WTC11 (cell line): ENCODE results near the gene NFIX. TPM values are rescaled to one million over a fixed set of nuclear protein-coding genes. Genes with fewer than 3 reads are reported as not detected.

Experiments used
- ATAC-seq: fragments of 200-7000 bp; cut with Tn5 transposase; 2 replicates; pipeline ENCODE4 v1.10.0; 2021; ENCODE audit warnings: mild to moderate bottlenecking, moderate library complexity
- Bru-seq: library from RNA; stranded (reverse); fragments of 400-500 nt; gene quantifications from one replicate; lab custom pipeline; 2021; lab: Mats Ljungman, UMichigan
- CTCF ChIA-PET: fragments of 300-600 bp; sonication (Branson Sonifier 250); formaldehyde crosslinking; loops from one replicate; lab custom pipeline; 2021; ENCODE audit warnings: antibody characterized with exemption; lab: Charles Lee
- POLR2A ChIA-PET: fragments of 350-600 bp; sonication (Branson Sonifier 250); formaldehyde crosslinking; loops from one replicate; lab custom pipeline; 2021; ENCODE audit warnings: antibody characterized with exemption; lab: Charles Lee
- DNase-seq: peaks from one replicate; pipeline ENCODE4 v3.0.0; 2021; ENCODE audit warnings: low spot score
- H3K27ac Mint-ChIP-seq: 2 replicates; pipeline ENCODE4 v1.8.0; 2021; ENCODE audit warnings: mixed read lengths
- H3K27me3 Mint-ChIP-seq: 2 replicates; pipeline ENCODE4 v1.8.0; 2021; ENCODE audit warnings: low read depth, mild to moderate bottlenecking, moderate library complexity, mixed read lengths
- H3K36me3 Mint-ChIP-seq: 2 replicates; pipeline ENCODE4 v1.8.0; 2021; ENCODE audit warnings: mixed read lengths
- H3K4me1 Mint-ChIP-seq: 2 replicates; pipeline ENCODE4 v1.8.0; 2022; ENCODE audit warnings: mixed read lengths
- H3K4me3 Mint-ChIP-seq: 2 replicates; pipeline ENCODE4 v1.8.0; 2021; ENCODE audit warnings: mild to moderate bottlenecking, moderate library complexity, mixed read lengths
- H3K9me3 Mint-ChIP-seq: 2 replicates; pipeline ENCODE4 v1.8.0; 2021; ENCODE audit warnings: mixed read lengths
- CREB1 ChIP-seq: sonication (generic); formaldehyde crosslinking; IDR thresholded peaks from 2 replicates; pipeline ENCODE4 v1.8.0; 2023; ENCODE audit warnings: mild to moderate bottlenecking, missing genetic modification reagents
- E2F5 ChIP-seq: sonication (generic); formaldehyde crosslinking; IDR thresholded peaks from 2 replicates; pipeline ENCODE4 v1.8.1; 2022; ENCODE audit warnings: mild to moderate bottlenecking, moderate library complexity, missing genetic modification reagents
- EMX1 ChIP-seq: fragments of 250-450 bp; sonication (Bioruptor Pico); IDR thresholded peaks from 2 replicates; pipeline ENCODE4 v1.8.0; 2021; ENCODE audit warnings: mild to moderate bottlenecking
- FOXP1 ChIP-seq: sonication (generic); formaldehyde crosslinking; IDR thresholded peaks from 2 replicates; pipeline ENCODE4 v1.8.0; 2022; ENCODE audit warnings: missing genetic modification reagents, mild to moderate bottlenecking, moderate library complexity, borderline replicate concordance
- GRHL2 ChIP-seq: fragments of 250-450 bp; sonication (Bioruptor Pico); IDR thresholded peaks from 2 replicates; pipeline ENCODE4 v1.8.0; 2022; ENCODE audit warnings: mild to moderate bottlenecking, moderate library complexity; ENCODE audit not compliant: insufficient replicate concordance, severe bottlenecking
- HMGA2 ChIP-seq: fragments of 250-450 bp; sonication (Bioruptor Pico); IDR thresholded peaks from 2 replicates; pipeline ENCODE4 v1.4.0; 2021; ENCODE audit warnings: mild to moderate bottlenecking, moderate library complexity
- JAZF1 ChIP-seq: fragments of 250-450 bp; sonication (Bioruptor Pico); IDR thresholded peaks from 2 replicates; pipeline ENCODE4 v1.9.0; 2021; ENCODE audit warnings: moderate library complexity, mild to moderate bottlenecking, inconsistent platforms
- KAT7 ChIP-seq: sonication (generic); formaldehyde crosslinking; IDR thresholded peaks from 2 replicates; pipeline ENCODE4 v1.8.1; 2023; ENCODE audit warnings: missing genetic modification reagents, mild to moderate bottlenecking, borderline replicate concordance
- PREB ChIP-seq: sonication (generic); formaldehyde crosslinking; IDR thresholded peaks from 2 replicates; pipeline ENCODE4 v1.8.1; 2022; ENCODE audit warnings: mild to moderate bottlenecking, missing genetic modification reagents, moderate library complexity, borderline replicate concordance
- RELA ChIP-seq: sonication (generic); formaldehyde crosslinking; IDR thresholded peaks from 2 replicates; pipeline ENCODE4 v1.8.1; 2022; ENCODE audit warnings: missing genetic modification reagents, mild to moderate bottlenecking, borderline replicate concordance
- RORB ChIP-seq: fragments of 250-450 bp; sonication (Bioruptor Pico); IDR thresholded peaks from 2 replicates; pipeline ENCODE4 v1.9.0; 2021; ENCODE audit warnings: mild to moderate bottlenecking
- TCF7 ChIP-seq: sonication (generic); formaldehyde crosslinking; IDR thresholded peaks from 2 replicates; pipeline ENCODE4 v1.8.0; 2022; ENCODE audit warnings: mild to moderate bottlenecking, low read depth, missing genetic modification reagents, moderate library complexity
- ZBTB21 ChIP-seq: sonication (generic); formaldehyde crosslinking; IDR thresholded peaks from 2 replicates; pipeline ENCODE4 v1.8.1; 2023; ENCODE audit warnings: mild to moderate bottlenecking, missing genetic modification reagents, borderline replicate concordance
- ZMAT4 ChIP-seq: fragments of 250-450 bp; sonication (Bioruptor Pico); IDR thresholded peaks from 2 replicates; pipeline ENCODE4 v1.9.0; 2021; ENCODE audit warnings: mild to moderate bottlenecking
- ZNF232 ChIP-seq: sonication (generic); formaldehyde crosslinking; IDR thresholded peaks from 2 replicates; pipeline ENCODE4 v1.8.0; 2022; ENCODE audit warnings: mild to moderate bottlenecking, missing genetic modification reagents
- ZNF317 ChIP-seq: sonication (generic); formaldehyde crosslinking; IDR thresholded peaks from 2 replicates; pipeline ENCODE4 v1.8.1; 2023; ENCODE audit warnings: low read depth, mild to moderate bottlenecking, moderate library complexity, missing genetic modification reagents, borderline replicate concordance
- ZNF671 ChIP-seq: fragments of 250-450 bp; sonication (Bioruptor Pico); IDR thresholded peaks from 2 replicates; pipeline ENCODE4 v1.8.0; 2021; ENCODE audit warnings: mild to moderate bottlenecking
- long read RNA-seq, 3 experiments: library from RNA in 1 of 3; library from capped mRNA in 1 of 3; library from polyadenylated mRNA in 1 of 3; unstranded in 2 of 3; stranded (forward) in 1 of 3; transcript quantifications; one replicate each; pipeline ENCODE4 v2.0.0, GENCODE V29; 2021
- total RNA-seq: library from RNA; stranded (reverse); gene quantifications from 3 replicates; pipeline ENCODE4 v1.2.3, GENCODE V29; 2021
- TF ChIP-seq, protein P1 (sequence below): sonication (generic); formaldehyde crosslinking; IDR thresholded peaks from 2 replicates; pipeline ENCODE4 v1.8.1; 2022; ENCODE audit warnings: low read depth, mild to moderate bottlenecking, moderate library complexity, missing genetic modification reagents, borderline replicate concordance
- TF ChIP-seq, protein P2 (sequence below): sonication (generic); formaldehyde crosslinking; IDR thresholded peaks from 2 replicates; pipeline ENCODE4 v1.8.1; 2023; ENCODE audit warnings: mild to moderate bottlenecking, missing genetic modification reagents
- TF ChIP-seq, protein P3 (sequence below): sonication (generic); formaldehyde crosslinking; IDR thresholded peaks from 2 replicates; pipeline ENCODE4 v1.8.0; 2022; ENCODE audit warnings: mild to moderate bottlenecking, missing genetic modification reagents
- TF ChIP-seq, protein P4 (sequence below): sonication (generic); formaldehyde crosslinking; IDR thresholded peaks from 2 replicates; pipeline ENCODE4 v1.8.1; 2022; ENCODE audit warnings: missing genetic modification reagents, borderline replicate concordance

The NFIX gene
- total RNA-seq = 0.44 to 1.5 TPM (median 1.4 TPM) in 3 replicates
- percentile 13 among the genes with signal in this experiment for Bru-seq, nascent RNA
- long read RNA-seq, experiment 1 = 0 reads
- long read RNA-seq, experiment 2 = 0 reads
- long read RNA-seq, experiment 3 = 0 reads

DNA sequence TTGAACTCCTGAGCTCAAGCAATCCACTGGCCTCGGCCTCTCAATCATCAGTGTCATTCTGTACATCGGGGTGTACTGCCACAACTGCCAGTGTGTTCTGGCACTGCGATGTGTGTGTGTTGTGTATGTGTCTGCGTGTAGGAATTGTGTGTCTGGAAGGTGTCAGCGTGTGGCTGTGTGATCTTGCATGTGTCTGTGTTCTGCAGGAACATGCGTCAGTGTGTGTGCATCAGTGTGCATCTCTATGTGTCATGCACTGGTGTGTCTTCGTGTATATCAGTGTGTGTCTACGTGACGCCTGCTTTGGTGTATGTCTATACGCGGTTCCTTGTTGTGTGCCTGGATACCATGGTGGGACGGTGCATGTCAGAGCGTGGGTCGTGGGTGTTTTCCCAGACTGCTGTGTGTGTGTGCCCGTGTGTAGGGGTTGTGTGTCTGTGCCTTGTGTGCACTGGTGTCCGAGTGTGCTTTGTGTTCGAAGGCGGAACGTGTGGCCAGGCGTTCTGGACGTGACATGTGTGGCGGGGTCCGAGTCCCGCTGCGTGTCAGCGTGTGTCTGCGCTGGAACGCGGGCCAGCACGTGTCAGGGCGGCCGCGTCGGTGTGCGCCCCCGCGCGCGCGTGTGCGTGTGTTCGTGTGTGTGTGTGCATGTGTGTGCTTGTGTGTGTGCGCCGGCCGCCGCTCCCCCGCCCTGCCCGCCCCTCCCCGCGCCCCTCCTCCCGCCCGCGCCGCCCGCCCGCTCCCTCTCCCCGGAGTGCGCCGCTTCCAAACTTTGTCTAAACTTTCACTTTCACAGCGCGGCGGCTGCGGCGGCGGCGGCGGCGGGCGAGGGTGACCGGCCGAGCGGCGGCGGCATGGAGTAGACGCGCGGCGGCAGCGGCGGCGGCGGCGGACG lies at the start of gene NFIX:
Gene NFIX, plus strand, starts transcription at position 775 of the 895 bp plus-strand sequence. CDS start 363 bp downstream, outside the sequence.
- H3K4me1 Mint-ChIP-seq = peaks cover 9% of the 10 kb centered on the region
- ATAC-seq (no peak), DNase-seq (no peak)
- no peaks in the 10 kb centered on the region for H3K9me3 Mint-ChIP-seq
- H3K36me3 Mint-ChIP-seq = peaks cover 3% of the 10 kb centered on the region; the same call in 1 of the 2 replicates
- H3K27me3 Mint-ChIP-seq = peaks cover 90% of the 10 kb centered on the region
- no peak within 1 kb of the TSS for H3K27ac Mint-ChIP-seq
- ChIA-PET CTCF (interaction anchor here (0.6 to 1.4 kb wide), 4 partner anchors 12 to 100 kb away, joined by 3 to 4 read pairs (median 3); no protein-coding TSS in a partner anchor), POLR2A (no interaction called here)
- peak within 1 kb of the TSS; percentile 70 for H3K4me3 Mint-ChIP-seq
- TF ChIP-seq FOXP1 (CRISPR knock-in tag) = peak; percentile 53; the same call in 1 of the 2 replicates
- TF ChIP-seq, protein P1, sequence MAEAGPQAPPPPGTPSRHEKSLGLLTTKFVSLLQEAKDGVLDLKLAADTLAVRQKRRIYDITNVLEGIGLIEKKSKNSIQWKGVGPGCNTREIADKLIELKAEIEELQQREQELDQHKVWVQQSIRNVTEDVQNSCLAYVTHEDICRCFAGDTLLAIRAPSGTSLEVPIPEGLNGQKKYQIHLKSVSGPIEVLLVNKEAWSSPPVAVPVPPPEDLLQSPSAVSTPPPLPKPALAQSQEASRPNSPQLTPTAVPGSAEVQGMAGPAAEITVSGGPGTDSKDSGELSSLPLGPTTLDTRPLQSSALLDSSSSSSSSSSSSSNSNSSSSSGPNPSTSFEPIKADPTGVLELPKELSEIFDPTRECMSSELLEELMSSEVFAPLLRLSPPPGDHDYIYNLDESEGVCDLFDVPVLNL (CRISPR knock-in tag) = no peak
- 0 out of 2 replicates have a peak, but pooled peaks have one; percentile 15 for TF ChIP-seq TCF7 (CRISPR knock-in tag)
- TF ChIP-seq, protein P2, sequence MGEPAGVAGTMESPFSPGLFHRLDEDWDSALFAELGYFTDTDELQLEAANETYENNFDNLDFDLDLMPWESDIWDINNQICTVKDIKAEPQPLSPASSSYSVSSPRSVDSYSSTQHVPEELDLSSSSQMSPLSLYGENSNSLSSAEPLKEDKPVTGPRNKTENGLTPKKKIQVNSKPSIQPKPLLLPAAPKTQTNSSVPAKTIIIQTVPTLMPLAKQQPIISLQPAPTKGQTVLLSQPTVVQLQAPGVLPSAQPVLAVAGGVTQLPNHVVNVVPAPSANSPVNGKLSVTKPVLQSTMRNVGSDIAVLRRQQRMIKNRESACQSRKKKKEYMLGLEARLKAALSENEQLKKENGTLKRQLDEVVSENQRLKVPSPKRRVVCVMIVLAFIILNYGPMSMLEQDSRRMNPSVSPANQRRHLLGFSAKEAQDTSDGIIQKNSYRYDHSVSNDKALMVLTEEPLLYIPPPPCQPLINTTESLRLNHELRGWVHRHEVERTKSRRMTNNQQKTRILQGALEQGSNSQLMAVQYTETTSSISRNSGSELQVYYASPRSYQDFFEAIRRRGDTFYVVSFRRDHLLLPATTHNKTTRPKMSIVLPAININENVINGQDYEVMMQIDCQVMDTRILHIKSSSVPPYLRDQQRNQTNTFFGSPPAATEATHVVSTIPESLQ (CRISPR knock-in tag) = no peak
- TF ChIP-seq, protein P3, sequence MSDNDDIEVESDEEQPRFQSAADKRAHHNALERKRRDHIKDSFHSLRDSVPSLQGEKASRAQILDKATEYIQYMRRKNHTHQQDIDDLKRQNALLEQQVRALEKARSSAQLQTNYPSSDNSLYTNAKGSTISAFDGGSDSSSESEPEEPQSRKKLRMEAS (CRISPR knock-in tag) = no peak
- TF ChIP-seq RORB (CRISPR knock-in tag) = no peak

- H3K36me3 Mint-ChIP-seq = peaks cover 70% of the 10 kb centered on the region
- TF ChIP-seq TCF7 (CRISPR knock-in tag) (no peak; the same call in 1 of the 2 replicates), ZBTB21 (peak; percentile 100), GRHL2 (CRISPR knock-in tag) (no peak), EMX1 (CRISPR knock-in tag) (peak; percentile 98), KAT7 (CRISPR knock-in tag) (no peak), E2F5 (CRISPR knock-in tag) (peak; percentile 94), ZNF232 (CRISPR knock-in tag) (peak; percentile 55; the same call in 1 of the 2 replicates), ZNF317 (CRISPR knock-in tag) (no peak), HMGA2 (CRISPR knock-in tag) (no peak; the same call in 1 of the 2 replicates), ZNF671 (CRISPR knock-in tag) (peak; percentile 97), RELA (CRISPR knock-in tag) (no peak), JAZF1 (CRISPR knock-in tag) (no peak), CREB1 (CRISPR knock-in tag) (no peak), ZMAT4 (peak; percentile 59; the same call in 1 of the 2 replicates), PREB (CRISPR knock-in tag) (no peak)
- TF ChIP-seq, protein P4, sequence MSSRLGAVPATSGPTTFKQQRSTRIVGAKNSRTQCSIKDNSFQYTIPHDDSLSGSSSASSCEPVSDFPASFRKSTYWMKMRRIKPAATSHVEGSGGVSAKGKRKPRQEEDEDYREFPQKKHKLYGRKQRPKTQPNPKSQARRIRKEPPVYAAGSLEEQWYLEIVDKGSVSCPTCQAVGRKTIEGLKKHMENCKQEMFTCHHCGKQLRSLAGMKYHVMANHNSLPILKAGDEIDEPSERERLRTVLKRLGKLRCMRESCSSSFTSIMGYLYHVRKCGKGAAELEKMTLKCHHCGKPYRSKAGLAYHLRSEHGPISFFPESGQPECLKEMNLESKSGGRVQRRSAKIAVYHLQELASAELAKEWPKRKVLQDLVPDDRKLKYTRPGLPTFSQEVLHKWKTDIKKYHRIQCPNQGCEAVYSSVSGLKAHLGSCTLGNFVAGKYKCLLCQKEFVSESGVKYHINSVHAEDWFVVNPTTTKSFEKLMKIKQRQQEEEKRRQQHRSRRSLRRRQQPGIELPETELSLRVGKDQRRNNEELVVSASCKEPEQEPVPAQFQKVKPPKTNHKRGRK (CRISPR knock-in tag) = no peak
Measured at GRCh38 chr19:12945479-12946091, 49.7 kb upstream of the NFIX start, which contains the start of gene RAD23A. TSS of gene RAD23A (plus strand) at chr19:12945862. CDS start at chr19:12945949, 87 bp downstream.

More at GRCh38 chr19:12945479-12946091, 49.7 kb upstream of the NFIX start, which contains the start of gene RAD23A:
- ATAC-seq (peak; percentile 67), DNase-seq (peak; percentile 98)
- POLR2A ChIA-PET = interaction anchor here (0.6 to 1.3 kb wide), 6 partner anchors 9 to 55 kb away, joined by 3 to 10 read pairs (median 4); partner anchors contain the start of genes FARSA, GADD45GIP1 and GCDH
- Mint-ChIP-seq H3K27ac (peak within 1 kb of the TSS; percentile 98), H3K4me3 (peak within 1 kb of the TSS; percentile 90), H3K27me3 (no peaks in the 10 kb centered on the region; the same call in 1 of the 2 replicates), H3K9me3 (no peaks in the 10 kb centered on the region), H3K4me1 (peaks cover 17% of the 10 kb centered on the region)
- CTCF ChIA-PET = interaction anchor here (0.8 to 1.5 kb wide), 5 partner anchors 8 to 155 kb away, joined by 3 to 11 read pairs (median 3); partner anchors contain the start of gene GCDH
